Neutrophil (primary cell): ENCODE data around the gene SGCE.

Experiments
- H3K27ac ChIP-seq: fragments of 200-600 bp; sonication (generic); 2 replicates; pipeline ENCODE4 v1.5.1; 2016; ENCODE audit warnings: mild to moderate bottlenecking, moderate library complexity
- H3K27me3 ChIP-seq: fragments of 200-600 bp; sonication (generic); 2 replicates; pipeline ENCODE4 v1.6.0; 2016; ENCODE audit warnings: mild to moderate bottlenecking
- H3K36me3 ChIP-seq: fragments of 200-600 bp; sonication (generic); 2 replicates; pipeline ENCODE4 v1.5.1; 2017
- H3K4me1 ChIP-seq, 2 experiments: fragments of 200-600 bp in 1 of 2; sonication (generic) in 1 of 2; 1 replicate in 1 of 2; 2 replicates in 1 of 2; pipeline versions ENCODE4 v1.5.1 to v1.6.1; 2013 to 2016; ENCODE audit warnings: low read depth in 1 of 2, low read length in 1 of 2, mild to moderate bottlenecking in 1 of 2, moderate library complexity in 1 of 2; ENCODE audit not compliant: control insufficient read depth in 1 of 2, insufficient read depth in 1 of 2
- H3K4me3 ChIP-seq, 2 experiments: fragments of 200-600 bp in 1 of 2; sonication (generic) in 1 of 2; 1 replicate in 1 of 2; 2 replicates in 1 of 2; pipeline ENCODE4 v1.5.1; 2013 to 2016; ENCODE audit warnings: low read depth in 1 of 2, low read length in 1 of 2, mild to moderate bottlenecking in 1 of 2, moderate library complexity in 1 of 2
- H3K9me3 ChIP-seq: fragments of 200-600 bp; sonication (generic); 2 replicates; pipeline ENCODE4 v1.5.1; 2016
- TF ChIP-seq, protein P1 (sequence below): fragments of 200-600 bp; sonication (generic); IDR thresholded peaks from 2 replicates; pipeline ENCODE4 v1.5.1; 2016; ENCODE audit warnings: antibody characterized with exemption

Gene SGCE

DNA sequence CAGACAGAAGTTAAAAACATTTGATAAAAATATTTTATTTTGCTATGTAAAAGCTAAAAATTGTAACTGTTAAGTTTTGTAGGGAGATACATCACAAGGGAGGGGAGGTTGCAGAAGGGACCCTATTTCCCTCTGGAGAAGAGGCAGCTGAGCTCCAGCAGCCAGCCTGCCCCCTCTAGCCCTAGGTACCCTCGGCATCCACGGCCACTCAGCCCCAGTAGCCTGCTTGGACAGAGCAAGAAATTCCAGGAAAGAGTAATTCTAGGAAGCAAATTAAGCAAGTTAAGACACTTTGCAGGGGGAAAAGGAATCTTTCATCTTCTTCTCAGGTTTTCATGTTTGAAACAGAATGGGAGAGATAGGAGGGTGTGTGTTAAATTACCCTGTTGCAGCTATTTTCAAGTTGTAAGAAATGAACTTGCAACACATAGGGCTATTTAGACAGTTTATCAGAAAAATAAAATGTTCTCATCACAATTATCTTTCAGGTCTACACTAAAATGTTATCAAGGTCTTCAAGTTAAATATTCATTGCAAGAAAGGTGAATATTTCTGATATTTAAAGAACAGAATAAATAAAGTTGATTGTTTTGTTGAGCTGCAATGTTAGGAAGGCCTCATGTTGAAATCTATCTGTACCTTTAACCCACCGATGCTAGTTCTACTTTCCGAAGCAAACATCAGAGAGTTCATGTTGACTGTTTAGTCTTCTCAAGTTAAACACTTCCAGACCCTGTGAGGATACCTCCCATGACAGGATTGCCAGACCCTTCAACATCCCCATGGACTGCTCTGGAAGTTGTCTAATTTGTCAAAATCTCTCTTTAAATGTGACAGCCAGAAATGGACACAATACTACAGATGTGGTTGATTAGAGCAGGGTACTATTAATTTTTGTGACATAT, 5.5 kb downstream of the SGCE start:
- peaks cover 5 to 7% of the 10 kb centered on the region in 2 experiments for H3K4me1 ChIP-seq
- TF ChIP-seq, protein P1, sequence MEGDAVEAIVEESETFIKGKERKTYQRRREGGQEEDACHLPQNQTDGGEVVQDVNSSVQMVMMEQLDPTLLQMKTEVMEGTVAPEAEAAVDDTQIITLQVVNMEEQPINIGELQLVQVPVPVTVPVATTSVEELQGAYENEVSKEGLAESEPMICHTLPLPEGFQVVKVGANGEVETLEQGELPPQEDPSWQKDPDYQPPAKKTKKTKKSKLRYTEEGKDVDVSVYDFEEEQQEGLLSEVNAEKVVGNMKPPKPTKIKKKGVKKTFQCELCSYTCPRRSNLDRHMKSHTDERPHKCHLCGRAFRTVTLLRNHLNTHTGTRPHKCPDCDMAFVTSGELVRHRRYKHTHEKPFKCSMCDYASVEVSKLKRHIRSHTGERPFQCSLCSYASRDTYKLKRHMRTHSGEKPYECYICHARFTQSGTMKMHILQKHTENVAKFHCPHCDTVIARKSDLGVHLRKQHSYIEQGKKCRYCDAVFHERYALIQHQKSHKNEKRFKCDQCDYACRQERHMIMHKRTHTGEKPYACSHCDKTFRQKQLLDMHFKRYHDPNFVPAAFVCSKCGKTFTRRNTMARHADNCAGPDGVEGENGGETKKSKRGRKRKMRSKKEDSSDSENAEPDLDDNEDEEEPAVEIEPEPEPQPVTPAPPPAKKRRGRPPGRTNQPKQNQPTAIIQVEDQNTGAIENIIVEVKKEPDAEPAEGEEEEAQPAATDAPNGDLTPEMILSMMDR, result no peak
- H3K4me3 ChIP-seq, result no peak overlapping the region
- H3K9me3 ChIP-seq, result no peaks in the 10 kb centered on the region
- H3K36me3 ChIP-seq, result no peaks in the 10 kb centered on the region
- H3K27ac ChIP-seq, result no peak overlapping the region
- H3K27me3 ChIP-seq, result peaks cover 87% of the 10 kb centered on the region

DNA sequence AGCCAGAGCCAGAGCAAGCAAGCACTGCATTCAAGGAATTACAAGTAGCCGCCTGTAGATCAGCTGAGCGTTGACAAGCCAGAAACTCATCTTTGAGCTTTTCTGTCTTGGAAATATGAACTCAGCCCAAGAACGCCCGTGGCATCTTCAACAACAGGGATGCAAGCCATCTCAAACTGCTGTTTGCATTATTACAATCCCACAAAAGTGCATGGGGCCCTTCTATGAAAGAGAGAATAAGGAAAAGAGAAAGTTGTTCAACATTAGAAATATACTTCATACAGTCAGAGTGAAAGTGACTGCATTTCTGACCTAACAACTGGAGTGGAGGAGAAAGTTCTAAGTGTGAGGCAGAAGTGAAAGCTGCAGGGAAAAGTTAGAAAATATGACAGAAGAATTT, 6.5 kb downstream of the SGCE start:
- Histone ChIP-seq H3K27me3 (peaks cover 80% of the 10 kb centered on the region), H3K9me3 (no peaks in the 10 kb centered on the region), H3K36me3 (no peaks in the 10 kb centered on the region), H3K4me3 (no peak overlapping the region), H3K4me1 (no peaks in the 10 kb centered on the region), H3K27ac (no peak overlapping the region)
- TF ChIP-seq, protein P1, result no peak

DNA sequence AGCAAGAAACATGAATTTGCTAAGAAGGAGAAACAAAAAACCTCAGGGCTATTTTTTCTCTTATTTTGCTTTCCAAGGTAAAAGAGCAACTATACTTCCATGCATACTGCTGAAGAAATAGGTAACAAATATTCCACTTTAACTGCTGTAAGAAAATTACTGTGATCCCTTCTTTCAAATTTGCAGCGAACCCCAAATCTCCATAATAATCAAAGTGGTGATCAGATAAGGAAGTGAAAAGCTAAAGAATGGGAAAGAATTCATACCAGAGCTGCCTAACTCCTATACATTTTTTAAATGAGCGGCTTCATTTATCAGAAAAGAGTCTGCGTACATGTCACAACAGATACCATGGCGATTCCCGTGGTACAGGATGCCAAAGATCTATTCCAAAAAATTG, 7.2 kb downstream of the SGCE start:
- Histone ChIP-seq H3K4me3 (no peak overlapping the region), H3K27ac (no peak overlapping the region), H3K36me3 (no peaks in the 10 kb centered on the region), H3K27me3 (peaks cover 76% of the 10 kb centered on the region), H3K9me3 (no peaks in the 10 kb centered on the region), H3K4me1 (no peaks in the 10 kb centered on the region)
- TF ChIP-seq, protein P1, result no peak

DNA sequence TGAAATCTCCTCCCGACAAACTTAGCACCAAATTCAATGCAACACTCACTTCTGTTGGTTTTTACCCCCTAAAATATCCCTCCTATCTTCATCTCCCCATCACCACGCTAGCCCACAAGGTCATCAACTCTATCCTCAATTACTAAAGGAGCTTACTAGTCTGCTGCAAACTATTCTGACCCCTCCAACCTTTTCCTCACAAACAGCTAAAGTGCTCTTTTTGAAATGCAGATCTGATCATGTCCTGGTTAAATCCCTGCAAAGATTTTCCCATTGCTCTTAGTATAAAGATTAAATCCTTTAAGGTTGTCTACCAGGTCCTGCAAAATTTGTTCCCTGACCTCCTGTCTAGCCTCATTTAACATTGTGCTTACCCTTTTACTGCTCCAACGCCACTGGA, 8.6 kb downstream of the SGCE start:
- no peak overlapping the region for H3K4me3 ChIP-seq
- no peak overlapping the region for H3K27ac ChIP-seq
- peaks cover 62% of the 10 kb centered on the region for H3K27me3 ChIP-seq
- H3K9me3 ChIP-seq, result no peaks in the 10 kb centered on the region
- no peaks in the 10 kb centered on the region for H3K4me1 ChIP-seq
- TF ChIP-seq, protein P1, result no peak
- no peaks in the 10 kb centered on the region for H3K36me3 ChIP-seq

DNA sequence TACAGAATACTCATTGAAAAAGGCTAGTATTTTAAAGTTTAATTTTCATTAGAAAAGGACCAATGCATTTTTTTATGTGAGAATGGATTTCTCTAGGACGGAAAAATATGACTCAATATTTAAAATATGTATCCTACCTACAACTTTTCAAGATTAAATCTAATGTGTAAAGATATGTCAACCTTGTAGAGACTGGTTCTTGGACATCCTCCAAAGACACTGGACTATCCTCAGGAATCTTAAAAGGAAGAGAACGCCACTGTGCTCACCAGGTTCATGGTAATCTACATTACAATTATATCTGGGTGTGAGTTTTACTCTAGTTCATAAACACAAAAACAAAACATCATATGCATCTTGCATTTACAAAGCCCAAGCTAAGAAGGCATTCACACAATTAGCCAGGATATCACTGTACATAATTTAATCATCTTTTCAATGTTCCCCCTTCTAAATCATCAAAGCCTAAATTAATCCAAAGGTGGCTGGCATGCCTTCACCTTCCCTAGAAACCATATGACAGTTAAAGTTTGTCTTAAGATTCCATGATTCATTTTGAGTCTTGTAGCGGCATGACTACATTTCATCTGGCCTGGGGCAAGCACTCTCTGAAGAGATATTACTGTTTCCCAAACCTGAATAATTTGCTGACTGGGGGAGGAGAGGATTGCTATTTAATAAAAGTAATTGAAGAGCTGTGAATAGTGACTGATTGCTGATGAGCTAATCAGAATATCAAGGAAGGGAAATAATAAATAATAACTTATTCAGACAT, 12.0 kb downstream of the SGCE start:
- Histone ChIP-seq H3K4me1 (no peaks in the 10 kb centered on the region), H3K4me3 (no peak overlapping the region), H3K9me3 (no peaks in the 10 kb centered on the region), H3K27me3 (peaks cover 29% of the 10 kb centered on the region), H3K27ac (no peak overlapping the region), H3K36me3 (no peaks in the 10 kb centered on the region)
- TF ChIP-seq, protein P1, result no peak
